UCSD-AML1 (cell line): ENCODE data around the gene SLC43A1.

Experiments
- DNase-seq: peaks from one replicate; lab custom pipeline; 2025; ENCODE audit not compliant: unreplicated experiment; lab: John Stamatoyannopoulos, UW

Gene SLC43A1

DNA sequence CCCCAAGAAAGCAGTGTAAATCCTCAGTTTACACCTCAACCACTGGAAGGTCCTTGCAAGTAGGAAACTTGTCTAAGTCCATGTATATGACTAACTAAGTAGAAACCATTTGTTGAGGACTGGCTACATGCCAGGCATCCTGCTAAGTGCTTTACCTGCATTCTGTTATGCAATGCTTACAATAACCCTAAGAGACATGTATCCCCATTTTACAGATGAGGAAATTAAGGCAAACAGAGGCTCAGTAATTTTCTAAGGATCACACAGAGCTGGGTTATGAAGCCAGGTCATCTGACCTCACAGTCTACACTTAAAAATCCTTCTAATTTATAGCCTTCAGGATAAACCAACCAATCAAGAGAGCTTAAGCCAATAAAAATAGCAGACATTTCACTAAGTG is 13.5 kb upstream of the SLC43A1 start:
- no peak for DNase-seq

GRCh38 chr11:57527056-57527631 is 11.6 kb upstream of the SLC43A1 start:
- DNase-seq, result peak; percentile 50

- no peak for DNase-seq
Observed at GRCh38 chr11:57523419-57523818, 7.9 kb upstream of the SLC43A1 start.

DNA sequence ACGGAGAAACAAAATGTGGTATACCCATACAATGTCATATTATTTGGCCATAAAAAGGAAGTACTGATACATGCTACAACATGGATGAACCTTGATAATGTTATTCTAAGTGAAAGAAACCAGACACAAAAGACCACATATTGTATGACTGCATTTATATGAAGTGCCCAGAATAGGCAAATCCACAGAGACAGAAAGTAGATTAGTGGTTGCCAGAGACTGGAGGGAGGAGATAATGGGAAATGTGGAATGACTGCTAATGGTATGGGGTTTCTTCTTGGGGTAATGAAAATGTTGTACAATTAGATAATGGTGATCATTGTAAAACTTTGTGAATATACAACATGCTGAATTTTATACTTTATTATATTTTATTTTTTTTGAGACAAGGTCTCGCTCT is 5.6 kb upstream of the SLC43A1 start:
- DNase-seq, result no peak

- DNase-seq, result no peak
Observed at GRCh38 chr11:57516061-57516443, 550 bp upstream of the SLC43A1 start.

GRCh38 chr11:57514538-57515331 is 767 bp downstream of the SLC43A1 start:
- DNase-seq, result peak; percentile 56

DNA sequence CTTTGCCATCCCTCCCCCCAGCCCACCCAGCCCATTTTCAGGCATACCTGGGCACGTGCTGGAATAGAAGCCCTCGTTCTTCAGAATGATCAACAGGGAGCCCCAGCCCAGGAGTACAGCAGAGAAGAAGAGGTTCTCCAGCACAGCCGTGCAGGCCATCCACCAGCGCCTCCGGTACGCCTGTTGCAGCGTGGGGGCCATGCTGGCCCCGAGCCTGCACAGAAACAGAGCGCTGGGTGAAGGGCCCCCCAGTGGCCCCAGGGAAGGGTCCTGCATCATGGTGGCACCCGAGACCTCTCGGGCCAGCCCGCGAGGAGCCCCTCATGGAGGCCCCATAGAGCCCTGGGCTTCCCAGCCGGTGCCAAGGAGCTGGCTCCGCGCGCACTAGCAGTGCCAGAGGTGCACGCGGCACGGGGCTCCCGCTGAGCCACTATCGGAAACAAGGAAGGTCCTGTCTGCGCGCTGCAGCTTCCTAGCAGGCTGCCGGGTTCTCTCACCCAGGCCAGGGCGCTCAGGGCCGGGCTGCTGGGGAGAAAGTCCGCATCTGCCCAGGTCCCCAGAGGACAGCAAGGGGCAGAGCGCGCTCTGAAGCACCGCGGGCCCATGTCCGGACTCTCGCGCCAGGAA is 1.5 kb downstream of the SLC43A1 start:
- DNase-seq, result peak; percentile 56

DNA sequence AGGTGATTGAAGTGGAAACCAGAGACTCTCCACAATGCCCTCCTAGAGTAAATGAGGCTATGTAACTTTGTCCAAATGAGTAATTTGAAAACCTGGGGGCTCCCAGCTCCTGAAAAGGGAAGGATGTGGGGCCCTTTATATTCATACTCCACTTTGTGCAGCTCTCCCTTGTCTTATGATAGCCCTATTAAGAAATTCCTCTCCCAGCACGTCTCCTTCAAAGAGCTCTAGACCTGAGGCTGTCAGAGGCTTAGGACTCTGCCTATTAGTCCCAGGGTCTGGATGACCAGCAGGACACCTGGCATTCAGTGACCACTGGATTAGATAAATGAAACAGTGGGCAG is 2.1 kb downstream of the SLC43A1 start:
- no peak for DNase-seq

GRCh38 chr11:57512646-57513451 is 2.7 kb downstream of the SLC43A1 start:
- DNase-seq, result peak; percentile 17

- DNase-seq, result no peak
Observed at GRCh38 chr11:57511741-57512430, 3.6 kb downstream of the SLC43A1 start.

GRCh38 chr11:57508341-57509170 is 6.9 kb downstream of the SLC43A1 start:
- no peak for DNase-seq

GRCh38 chr11:57506522-57506921 is 9.0 kb downstream of the SLC43A1 start:
- DNase-seq, result no peak

- no peak for DNase-seq
Observed at GRCh38 chr11:57504511-57504910, 11.0 kb downstream of the SLC43A1 start.

DNA sequence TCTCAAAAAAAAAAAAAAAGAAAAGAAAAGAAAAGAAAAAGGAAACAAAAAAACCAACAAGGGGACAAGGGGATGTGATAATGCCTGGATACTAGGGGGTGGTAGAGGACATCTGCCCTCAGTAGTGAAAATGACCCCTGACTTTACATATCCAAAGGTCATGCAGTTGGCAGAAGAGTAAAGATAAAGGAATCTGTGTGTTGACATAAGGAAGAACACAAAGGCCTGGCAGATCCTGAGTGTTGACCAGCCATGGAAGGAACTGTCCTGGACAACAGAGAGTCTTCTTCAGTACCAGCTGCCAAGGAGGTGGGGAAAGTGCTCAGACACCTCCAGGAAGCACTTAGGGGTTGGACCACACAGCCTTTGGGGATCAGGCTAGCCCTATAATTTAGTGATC is 12.6 kb downstream of the SLC43A1 start:
- no peak for DNase-seq

DNA sequence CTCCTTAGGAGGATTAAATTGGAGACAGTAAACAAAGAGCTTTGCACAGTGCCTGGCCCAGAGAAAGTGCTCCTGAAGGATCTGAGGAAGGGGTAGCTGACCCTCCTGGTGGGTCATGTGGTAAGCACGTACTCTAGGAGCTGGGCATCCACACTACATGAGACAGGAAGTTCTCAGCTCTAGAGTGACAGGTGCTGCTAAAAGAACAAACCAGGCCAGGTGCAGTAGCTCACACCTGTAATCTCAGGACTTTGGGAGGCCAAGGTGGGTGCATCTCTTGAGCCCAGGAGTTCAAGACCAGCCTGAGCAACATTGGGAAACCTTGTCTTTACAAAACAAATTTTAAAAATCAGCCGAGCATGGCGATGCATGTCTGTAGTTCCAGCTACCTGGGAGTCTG is 13.1 kb downstream of the SLC43A1 start:
- no peak for DNase-seq

DNA sequence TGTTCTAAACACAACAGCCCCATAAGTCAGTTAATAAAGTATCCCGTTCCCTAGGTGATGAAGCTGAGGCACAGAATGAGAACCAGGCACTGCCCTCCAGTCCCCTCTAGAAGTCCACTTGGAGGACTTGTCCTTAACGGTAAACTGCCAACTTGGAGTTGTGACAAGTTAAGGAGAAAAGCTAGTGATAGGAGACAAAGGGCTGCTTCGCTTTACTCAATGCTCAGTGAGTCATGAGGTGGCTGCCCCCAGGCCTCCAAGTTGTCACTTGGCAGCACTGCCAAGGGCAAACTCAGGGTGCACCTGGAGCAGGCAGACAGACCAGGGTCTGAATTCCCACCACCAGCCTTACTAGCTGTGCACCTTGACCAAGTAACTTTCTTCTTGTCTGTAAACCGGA is 13.5 kb downstream of the SLC43A1 start:
- DNase-seq, result no peak

- DNase-seq, result no peak
Observed at GRCh38 chr11:57500926-57501325, 14.6 kb downstream of the SLC43A1 start.

DNA sequence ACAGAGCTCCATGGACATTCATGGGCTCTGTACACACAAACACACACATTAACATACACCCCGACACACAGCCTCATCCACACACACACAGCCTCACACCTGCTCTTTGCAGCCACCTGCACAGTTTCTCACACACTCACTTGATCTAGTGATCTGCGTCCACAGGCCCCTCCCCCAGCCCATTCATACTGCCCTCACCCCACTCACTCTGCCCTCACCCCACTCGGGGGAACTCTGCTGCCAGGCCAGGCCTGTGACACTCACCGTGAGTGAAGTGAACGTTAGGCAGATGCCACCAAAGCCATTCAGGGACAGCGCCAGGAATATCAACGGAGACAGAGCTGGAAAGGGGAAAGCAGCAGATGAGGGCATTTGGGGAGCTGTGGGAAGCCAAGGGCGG is 15.0 kb downstream of the SLC43A1 start:
- DNase-seq, result no peak

DNA sequence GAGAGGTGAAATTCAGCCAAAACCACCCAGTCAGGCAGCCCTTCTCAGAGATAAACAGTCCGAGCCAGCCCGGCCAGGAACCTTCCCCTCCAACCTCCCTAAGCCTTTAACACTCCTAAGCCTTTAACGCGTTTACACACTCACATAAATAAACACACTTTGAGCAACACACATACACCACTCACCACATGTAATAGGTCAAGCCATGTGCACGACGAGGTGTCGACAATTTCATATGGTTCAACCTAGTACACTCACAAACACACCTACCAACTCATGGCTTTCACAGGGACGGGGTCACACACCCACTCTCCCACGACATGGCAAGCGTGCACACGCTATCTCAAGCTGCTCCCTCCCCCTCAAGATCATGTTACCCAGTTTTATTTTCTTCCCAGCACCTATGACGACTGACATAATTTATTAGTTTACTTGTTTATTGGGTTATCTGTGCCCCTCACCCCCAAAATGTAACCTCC is 15.5 kb downstream of the SLC43A1 start:
- no peak for DNase-seq

DNA sequence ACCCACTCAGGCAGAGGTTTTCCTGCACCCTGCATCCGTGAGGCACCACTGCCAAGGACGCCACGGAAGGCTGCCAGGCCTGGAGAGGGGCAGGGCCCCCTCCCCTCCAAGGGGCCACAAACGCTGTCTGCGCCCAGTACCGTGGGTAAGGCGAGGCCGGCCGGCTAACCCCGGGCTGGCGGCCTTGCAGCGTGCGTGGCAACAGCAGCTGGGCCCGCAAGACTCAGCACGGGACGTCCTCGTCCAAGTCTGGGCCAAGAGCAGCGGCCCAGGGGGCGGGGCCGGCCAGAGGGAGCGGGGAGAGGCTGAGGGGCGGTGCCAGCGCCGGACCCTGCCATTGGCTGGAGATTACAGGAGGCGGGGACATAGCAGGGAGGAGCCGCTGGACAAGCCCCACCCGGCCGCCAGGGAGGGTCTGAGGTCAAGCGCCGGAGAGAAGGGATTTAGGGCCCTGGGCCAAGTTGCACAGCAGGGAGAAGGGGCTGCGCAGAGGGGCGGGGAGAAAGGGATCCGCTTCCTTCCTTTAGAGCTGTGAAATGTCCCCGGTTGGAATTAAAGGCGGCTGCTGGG is 16.0 kb downstream of the SLC43A1 start:
- DNase-seq, result no peak
